ENCODE measurements around the gene DYNLL2.

- TF ChIP-seq POLR2A (IDR thresholded peaks at IDR 0.05) (no peak), CTCF (IDR thresholded peaks at IDR 0.05) (no peak), POLR2AphosphoS5 (IDR thresholded peaks at IDR 0.05) (no peak)
These were observed 61.6 kb downstream of the DYNLL2 start for GRCh38 chr17:58144801-58145200.
